DND-41 (cell line): ENCODE measurements around the gene ABCC8.

Source experiments
- ATAC-seq: fragments of 200-7000 bp; cut with Tn5 transposase; 3 replicates; pipeline ENCODE4 v1.9.1; 2021; ENCODE audit warnings: low read depth; ENCODE audit not compliant: insufficient read depth
- DNase-seq: peaks from one replicate; pipeline ENCODE4 v3.0.0-alpha.2; 2020
- H2AFZ ChIP-seq: 2 replicates; pipeline ENCODE4 v1.6.0; 2012; ENCODE audit warnings: low read depth, low read length
- H3K27ac ChIP-seq: 2 replicates; pipeline ENCODE4 v1.5.1; 2012; ENCODE audit warnings: low read length, inconsistent platforms
- H3K27me3 ChIP-seq: fragments of 200-600 bp; sonication (generic); 2 replicates; pipeline ENCODE4 v1.6.0; 2012; ENCODE audit warnings: low read length, mild to moderate bottlenecking, inconsistent platforms; ENCODE audit not compliant: insufficient read depth, poor library complexity
- H3K36me3 ChIP-seq: 2 replicates; pipeline ENCODE4 v1.5.1; 2012; ENCODE audit warnings: low read length, inconsistent platforms; ENCODE audit not compliant: insufficient read depth
- H3K4me1 ChIP-seq: 2 replicates; pipeline ENCODE4 v1.5.1; 2012; ENCODE audit warnings: mild to moderate bottlenecking, low read length; ENCODE audit not compliant: insufficient read depth
- H3K4me2 ChIP-seq: 2 replicates; pipeline ENCODE4 v1.6.0; 2012; ENCODE audit warnings: mild to moderate bottlenecking, moderate library complexity, low read length, inconsistent platforms; ENCODE audit not compliant: insufficient read depth
- H3K4me3 ChIP-seq, 2 experiments: fragments of 200-600 bp in 1 of 2; shearing (Covaris generic) in 1 of 2; 2 replicates each; pipeline ENCODE4 v1.5.1; 2012 to 2016; ENCODE audit warnings: inconsistent platforms in 2 of 2, low read length in 2 of 2, mild to moderate bottlenecking in 2 of 2, low read depth in 1 of 2, moderate library complexity in 1 of 2
- H3K79me2 ChIP-seq: 2 replicates; pipeline ENCODE4 v1.6.0; 2012; ENCODE audit warnings: low read length, inconsistent platforms; ENCODE audit not compliant: insufficient read depth
- H3K9ac ChIP-seq: 2 replicates; pipeline ENCODE4 v1.6.0; 2012; ENCODE audit warnings: low read depth, mild to moderate bottlenecking, inconsistent platforms, low read length, moderate library complexity
- H3K9me3 ChIP-seq: 2 replicates; pipeline ENCODE4 v1.5.1; 2012; ENCODE audit warnings: low read length, moderate library complexity, mild to moderate bottlenecking, inconsistent platforms; ENCODE audit not compliant: insufficient read depth, severe bottlenecking
- H4K20me1 ChIP-seq: 2 replicates; pipeline ENCODE4 v1.6.0; 2012; ENCODE audit warnings: low read length; ENCODE audit not compliant: insufficient read depth
- CTCF ChIP-seq: IDR thresholded peaks from 2 replicates; pipeline ENCODE4 v1.5.1; 2012; ENCODE audit warnings: borderline replicate concordance, low read length, moderate library complexity, mild to moderate bottlenecking; ENCODE audit not compliant: poor library complexity, severe bottlenecking; ENCODE audit errors: extremely low read depth
- EZH2 ChIP-seq: IDR thresholded peaks from 3 replicates; pipeline ENCODE4 v1.6.1; 2012; ENCODE audit warnings: borderline replicate concordance, low read depth, mild to moderate bottlenecking, moderate library complexity, low read length, inconsistent platforms; ENCODE audit not compliant: severe bottlenecking

ABCC8 gene

GRCh38 chr11:17496406-17496805, 19.8 kb upstream of the ABCC8 start:
- ATAC-seq (no peak), DNase-seq (no peak)
- H3K27me3 ChIP-seq = no peaks in the 10 kb centered on the region

GRCh38 chr11:17494019-17494418, 17.4 kb upstream of the ABCC8 start:
- TF ChIP-seq EZH2 (no peak), CTCF (no peak)
- Histone ChIP-seq H4K20me1 (no peaks in the 10 kb centered on the region), H3K27ac (no peak overlapping the region), H3K27me3 (no peaks in the 10 kb centered on the region), H2AFZ (no peak overlapping the region), H3K36me3 (no peaks in the 10 kb centered on the region), H3K4me1 (peaks cover 8% of the 10 kb centered on the region), H3K4me2 (no peak overlapping the region), H3K9ac (no peak overlapping the region), H3K9me3 (no peaks in the 10 kb centered on the region), H3K79me2 (no peaks in the 10 kb centered on the region), H3K4me3 (no peak overlapping the region)
- DNase-seq = no peak
- no peak for ATAC-seq

More at GRCh38 chr11:17496406-17496805, 19.8 kb upstream of the ABCC8 start:
- Histone ChIP-seq H3K4me2 (no peak overlapping the region), H2AFZ (no peak overlapping the region), H3K27ac (no peak overlapping the region), H3K36me3 (no peaks in the 10 kb centered on the region), H3K4me3 (no peak overlapping the region), H3K4me1 (peaks cover 8% of the 10 kb centered on the region), H3K79me2 (no peaks in the 10 kb centered on the region), H3K9ac (no peak overlapping the region), H3K9me3 (no peaks in the 10 kb centered on the region), H4K20me1 (no peaks in the 10 kb centered on the region)
- TF ChIP-seq EZH2 = no peak
- no peak for TF ChIP-seq CTCF

DNA sequence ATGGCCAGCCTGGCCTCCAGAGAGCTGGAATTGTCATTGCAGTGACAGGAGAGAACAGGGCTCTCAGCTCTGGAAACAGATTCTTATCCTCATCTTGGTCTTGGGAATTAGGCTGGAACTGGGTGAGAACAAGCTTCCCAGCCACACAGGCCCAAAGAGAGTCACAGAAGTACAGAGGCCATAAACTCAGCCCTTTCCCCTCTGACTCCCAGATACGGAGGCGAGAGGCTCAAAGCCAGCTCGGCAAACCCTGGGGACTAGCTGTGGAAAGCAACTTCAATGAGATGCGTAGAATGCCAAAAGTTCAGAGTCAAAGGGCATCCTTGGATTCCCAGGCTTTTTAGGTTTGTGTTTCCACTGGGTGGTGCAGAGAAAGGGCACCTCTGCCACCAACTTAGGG, 14.3 kb upstream of the ABCC8 start:
- ATAC-seq (no peak), DNase-seq (no peak)
- no peak overlapping the region for H2AFZ ChIP-seq

More for the DNA sequence above, 14.3 kb upstream of the ABCC8 start:
- Histone ChIP-seq H3K4me1 (peaks cover 8% of the 10 kb centered on the region), H3K27me3 (no peaks in the 10 kb centered on the region), H3K79me2 (no peaks in the 10 kb centered on the region), H3K27ac (no peak overlapping the region), H3K4me3 (no peak overlapping the region), H3K4me2 (no peak overlapping the region), H3K9me3 (no peaks in the 10 kb centered on the region), H4K20me1 (no peaks in the 10 kb centered on the region), H3K36me3 (no peaks in the 10 kb centered on the region), H3K9ac (no peak overlapping the region)
- TF ChIP-seq EZH2 = no peak
- TF ChIP-seq CTCF = no peak
